NCI-H2171 (cell line): ENCODE results near the gene TMPRSS11E.
"Not testable (repeated sequence)": the region's sequence is repeated elsewhere in the genome, so short reads cannot be mapped to it uniquely, and the experiment has no call there.

Experiments
- DNase-seq: peaks from one replicate; lab custom pipeline; 2025; lab: John Stamatoyannopoulos, UW

The TMPRSS11E gene

GRCh38 chr4:68462691-68463090 is 15.4 kb downstream of the TMPRSS11E start:
- DNase-seq = no peak

DNA sequence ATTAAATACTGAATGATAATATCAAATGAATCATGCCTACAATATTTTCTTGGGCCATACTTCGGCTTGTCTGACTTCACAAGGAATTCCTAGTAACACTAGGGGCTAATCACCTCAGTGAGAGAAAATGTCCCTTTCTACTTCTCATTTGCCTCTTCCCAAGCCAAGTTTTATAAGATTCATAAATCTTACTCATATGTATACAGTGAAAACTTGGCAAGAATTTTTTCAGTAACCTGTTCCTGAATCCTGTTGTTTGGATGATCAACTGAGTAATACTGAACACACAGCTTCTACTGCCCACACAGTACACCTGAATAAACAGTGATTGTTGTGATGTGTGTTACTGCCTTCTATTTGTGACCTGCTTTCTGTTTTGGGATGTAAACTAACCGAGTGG is 16.5 kb downstream of the TMPRSS11E start:
- DNase-seq = no peak

DNA sequence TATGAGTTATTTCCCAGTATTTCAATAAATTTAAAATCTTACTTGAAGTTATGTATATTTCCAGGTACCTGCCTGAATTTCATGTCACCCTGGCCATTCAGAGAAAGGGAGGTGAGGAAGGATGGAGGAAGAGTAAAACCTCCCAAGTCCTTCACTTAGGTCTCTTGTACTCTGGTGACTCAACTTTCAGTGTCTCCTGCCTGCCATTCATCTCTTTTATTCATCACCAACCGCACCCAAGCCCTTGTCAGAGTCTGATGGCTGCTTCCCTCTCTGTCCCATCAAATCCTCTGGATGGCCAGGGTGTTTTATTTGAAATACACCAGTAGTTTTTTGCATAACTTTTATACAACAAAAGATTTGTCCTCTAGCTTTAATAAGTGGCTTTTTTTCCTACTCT is 17.8 kb downstream of the TMPRSS11E start:
- DNase-seq = no peak

DNA sequence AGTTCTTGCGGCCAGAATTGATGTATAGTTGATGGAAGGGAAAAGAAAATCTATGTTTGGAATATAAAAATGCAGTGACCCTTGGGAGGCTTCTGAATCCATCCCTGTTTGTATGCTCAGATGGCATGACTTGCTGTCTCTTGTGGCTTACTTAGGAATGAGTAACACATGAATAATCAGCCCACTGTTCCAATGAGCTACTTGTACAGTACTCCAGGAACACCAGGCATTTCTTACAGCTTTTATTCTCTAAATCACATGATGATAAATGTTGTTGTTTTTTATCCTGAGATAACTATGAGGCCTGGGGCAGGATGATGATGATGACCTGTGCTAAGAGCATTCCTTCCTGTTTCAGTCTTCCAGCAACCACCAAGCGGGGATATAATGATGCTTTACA is 18.9 kb downstream of the TMPRSS11E start:
- DNase-seq = no peak

DNA sequence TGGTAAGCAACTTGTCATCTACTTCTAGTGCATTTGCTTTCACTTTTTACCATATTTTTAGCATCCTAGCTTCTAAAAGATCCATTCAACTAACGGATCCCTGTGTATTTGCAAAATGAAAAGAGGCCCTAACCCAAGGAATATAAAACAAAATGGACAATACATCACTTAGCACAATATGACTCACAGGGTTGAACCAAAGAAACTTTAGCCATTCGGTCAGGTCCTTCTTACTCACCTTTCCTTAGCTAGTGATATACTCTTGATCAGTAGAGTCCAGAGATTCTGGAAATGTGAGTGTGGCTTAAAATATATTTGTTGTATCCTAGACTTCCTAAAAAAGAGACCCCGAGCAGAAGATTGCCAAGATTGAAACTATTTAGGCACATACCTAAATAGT is 19.5 kb downstream of the TMPRSS11E start:
- no peak for DNase-seq

DNA sequence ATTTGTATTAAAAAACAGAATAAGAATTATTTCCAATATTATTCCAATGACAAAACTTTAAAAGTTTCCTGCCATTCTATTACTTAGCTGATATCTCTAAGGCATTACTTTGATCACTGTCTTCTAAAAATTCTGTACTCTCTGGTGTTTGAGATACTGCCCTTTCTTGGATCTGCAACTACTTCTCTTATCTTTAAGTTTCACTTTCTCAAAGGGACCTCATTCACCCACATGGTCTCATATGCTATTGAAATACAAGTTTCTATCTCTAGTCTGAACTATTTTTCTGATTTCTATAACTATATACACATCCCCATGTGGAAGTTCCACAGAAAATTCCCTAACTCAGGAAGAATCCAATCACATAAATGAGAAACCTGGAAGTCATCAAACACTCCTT is 22.2 kb downstream of the TMPRSS11E start:
- no peak for DNase-seq

GRCh38 chr4:68476191-68476590 is 28.9 kb downstream of the TMPRSS11E start:
- DNase-seq = no peak

DNA sequence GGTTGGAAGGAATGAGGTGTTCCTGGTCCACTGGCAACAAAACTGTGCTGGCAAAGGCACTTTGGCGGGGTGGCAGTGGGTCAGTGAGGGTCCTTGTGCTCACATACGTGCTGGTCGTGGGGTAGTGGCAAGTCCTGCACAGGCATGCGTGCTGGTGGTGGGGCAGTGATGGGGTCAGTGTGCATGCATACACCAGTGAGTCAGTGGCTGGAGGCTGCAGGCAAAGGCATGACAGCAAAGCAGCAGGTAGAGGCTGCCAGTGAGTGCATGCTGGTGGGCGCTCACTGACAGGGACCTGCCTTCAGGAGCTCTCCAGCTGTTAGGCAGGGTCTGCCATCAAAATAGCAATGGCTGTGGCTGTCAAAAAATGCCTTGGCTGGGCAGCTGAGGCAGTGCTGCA is 42.1 kb downstream of the TMPRSS11E start:
- DNase-seq = no peak

- DNase-seq = no peak
These were observed 43.7 kb downstream of the TMPRSS11E start for GRCh38 chr4:68490826-68491457.

DNA sequence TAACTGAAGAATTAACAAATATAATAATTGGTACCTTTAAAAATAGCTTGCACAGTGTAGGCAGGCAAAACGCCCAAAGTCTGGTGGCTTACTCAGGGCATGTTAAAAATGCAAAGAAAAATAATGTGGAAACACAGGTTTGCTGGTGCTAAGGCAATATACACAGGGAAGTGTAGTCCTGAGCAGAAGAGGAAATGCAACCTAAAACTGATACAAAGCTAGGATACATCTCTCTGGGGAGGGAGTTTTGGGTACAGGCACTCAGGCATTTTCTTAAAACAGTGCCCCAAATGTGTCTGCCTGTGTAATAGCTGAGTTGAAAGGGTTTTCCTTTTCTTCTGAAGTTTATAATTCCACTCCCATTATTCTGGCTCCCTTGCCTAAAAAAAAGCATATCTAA is 47.4 kb downstream of the TMPRSS11E start:
- no peak for DNase-seq

GRCh38 chr4:68498413-68499007 is 51.2 kb downstream of the TMPRSS11E start:
- no peak for DNase-seq

GRCh38 chr4:68499021-68499420 is 51.8 kb downstream of the TMPRSS11E start:
- no peak for DNase-seq

- DNase-seq = not testable (repeated sequence)
These were observed 56.2 kb downstream of the TMPRSS11E start for GRCh38 chr4:68503462-68503861.

DNA sequence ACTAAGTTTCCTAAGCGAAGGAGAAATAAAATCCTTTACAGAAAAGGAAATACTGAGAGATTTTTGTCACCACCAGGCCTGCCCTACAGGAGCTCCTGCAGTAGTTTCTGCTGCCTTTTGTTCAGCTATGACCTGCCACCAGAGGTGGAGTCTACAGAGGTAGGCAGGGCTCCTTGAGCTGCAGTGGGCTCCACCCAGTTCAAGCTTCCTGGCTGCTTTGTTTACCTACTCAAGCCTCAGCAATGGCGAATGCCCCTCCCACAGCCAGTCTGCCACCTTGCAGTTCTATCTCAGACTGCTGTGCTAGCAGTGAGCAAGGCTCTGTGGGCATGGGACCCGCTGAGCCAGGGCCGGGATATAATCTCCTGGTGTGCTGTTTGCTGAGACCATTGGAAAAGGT is 57.6 kb downstream of the TMPRSS11E start:
- DNase-seq = not testable (repeated sequence)

- not testable (repeated sequence) for DNase-seq
These were observed 58.2 kb downstream of the TMPRSS11E start for GRCh38 chr4:68505452-68505851.

GRCh38 chr4:68518889-68519288 is 71.6 kb downstream of the TMPRSS11E start:
- DNase-seq = no peak

- DNase-seq = no peak
These were observed 73.7 kb downstream of the TMPRSS11E start for GRCh38 chr4:68520985-68521384.

- not testable (repeated sequence) for DNase-seq
These were observed 75.0 kb downstream of the TMPRSS11E start for GRCh38 chr4:68522232-68522631.

DNA sequence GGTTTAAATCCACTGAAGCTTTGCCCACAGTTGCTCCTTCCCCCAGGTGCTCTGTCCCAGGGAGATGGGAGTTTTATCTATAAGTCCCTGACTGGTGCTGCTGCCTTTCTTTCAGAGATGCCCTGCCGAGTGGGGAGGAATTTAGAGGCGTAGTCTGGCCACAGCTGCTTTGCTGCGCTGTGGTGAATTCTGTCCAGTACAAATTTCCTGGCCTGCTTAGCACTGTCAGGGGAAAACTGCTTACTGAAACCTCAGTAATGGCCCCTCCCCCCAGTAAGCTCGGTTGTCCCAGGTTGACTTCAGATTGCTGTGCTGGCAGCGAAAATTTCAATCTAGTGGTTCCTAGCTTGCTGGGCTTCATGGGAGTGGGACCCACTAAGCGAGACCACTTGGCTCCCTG is 88.7 kb downstream of the TMPRSS11E start:
- no peak for DNase-seq

DNA sequence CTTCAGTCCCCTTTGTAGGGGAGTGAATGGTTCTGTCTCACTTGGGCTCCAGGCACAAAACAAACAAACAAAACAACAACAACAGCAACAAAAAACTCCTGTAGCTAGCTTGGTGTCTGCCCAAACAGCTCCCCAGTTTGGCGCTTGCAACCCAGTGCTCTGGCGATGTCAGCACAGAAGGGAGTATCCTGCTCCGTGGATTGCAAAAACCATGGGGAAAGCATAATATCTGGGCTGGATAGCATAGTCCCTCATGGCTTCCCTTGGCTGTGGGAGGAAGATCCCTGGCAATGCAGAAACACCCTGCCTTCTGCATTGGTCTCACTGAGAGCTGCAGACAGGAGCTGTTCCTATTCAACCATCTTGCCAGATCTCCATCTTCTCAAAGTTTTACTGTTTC is 89.1 kb downstream of the TMPRSS11E start:
- no peak for DNase-seq

GRCh38 chr4:68542742-68543141 is 95.5 kb downstream of the TMPRSS11E start:
- not testable (repeated sequence) for DNase-seq
